Kidney glomerular epithelial cell (primary cell): ENCODE data around the gene SMG1.
"Not testable (repeated sequence)": the region's sequence is repeated elsewhere in the genome, so short reads cannot be mapped to it uniquely, and the experiment has no call there.

ENCODE experiments used
- DNase-seq: peaks from one replicate; lab custom pipeline; 2025; lab: John Stamatoyannopoulos, UW

The SMG1 gene

DNA sequence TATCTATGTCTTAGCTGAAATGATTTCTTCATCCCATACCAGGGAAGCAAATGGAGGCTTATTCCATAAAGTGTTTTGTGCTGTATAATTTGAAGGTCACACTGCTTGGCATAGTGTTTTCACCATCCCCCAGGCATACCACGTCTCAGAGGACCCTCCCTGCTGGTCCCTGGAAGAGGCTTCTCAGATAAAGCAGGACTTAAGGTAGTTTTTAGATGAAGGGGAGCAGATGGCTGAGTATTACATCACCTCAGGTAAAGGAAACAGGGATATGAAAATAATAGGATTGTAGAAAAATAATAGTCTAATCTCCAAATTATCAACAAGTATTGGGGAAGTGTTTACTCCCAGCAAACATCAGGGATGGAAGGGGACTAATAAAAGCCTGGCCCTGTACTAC lies 7.3 kb upstream of the SMG1 start:
- no peak for DNase-seq

DNA sequence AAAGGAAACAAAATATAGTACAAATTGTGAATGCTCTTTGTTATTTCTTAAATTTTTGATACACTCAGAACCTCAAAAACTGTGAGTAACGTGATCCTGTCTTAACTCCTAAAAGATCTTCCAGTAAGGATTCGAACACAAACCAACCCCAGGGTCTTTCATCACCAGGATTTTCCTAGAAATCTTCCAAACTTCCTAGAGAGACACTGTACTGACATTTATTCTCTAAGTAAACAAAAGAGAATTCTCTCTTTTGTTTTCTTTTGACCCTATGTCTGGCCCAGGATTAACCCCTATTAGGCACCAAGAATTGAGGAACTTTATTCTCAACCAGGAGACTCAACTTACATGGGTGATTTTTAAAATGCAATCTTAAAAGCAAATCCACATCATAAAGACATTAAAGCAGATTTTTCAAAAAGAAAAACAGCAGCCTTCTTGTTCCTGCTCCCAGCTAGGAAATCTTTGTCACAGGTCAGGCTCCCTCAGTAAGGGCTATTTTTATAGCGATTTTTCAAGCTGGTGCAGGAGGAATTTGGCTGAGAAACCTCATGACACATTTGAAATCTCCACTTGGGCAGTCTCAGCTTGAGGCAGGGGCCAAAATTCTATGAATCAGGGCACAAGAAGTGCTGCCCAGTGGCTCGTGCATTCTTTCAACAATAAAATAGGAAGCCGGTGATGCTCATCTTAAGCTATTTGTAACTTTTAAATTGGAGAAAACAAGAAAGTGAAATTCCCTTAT lies 6.2 kb upstream of the SMG1 start:
- DNase-seq = peak; percentile 52

DNA sequence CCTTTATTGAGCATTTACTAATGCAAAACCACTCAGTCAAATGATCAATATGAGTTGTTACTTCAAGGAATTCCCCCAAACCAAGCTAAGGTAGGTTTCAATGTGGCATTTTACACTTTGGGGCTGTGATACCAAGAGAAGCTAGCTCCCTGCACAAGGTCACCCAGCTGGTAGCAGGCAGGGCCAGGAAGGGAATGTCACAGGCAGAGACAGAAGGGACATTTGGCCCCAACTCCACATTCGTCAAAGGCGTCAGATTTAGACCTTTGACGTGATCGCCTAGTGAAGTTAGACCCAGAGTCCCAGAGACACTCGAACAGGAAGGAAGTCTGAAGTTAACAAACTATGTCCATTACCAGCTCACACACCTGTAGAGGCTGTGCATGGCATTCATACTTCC lies 5.5 kb upstream of the SMG1 start:
- no peak for DNase-seq

DNA sequence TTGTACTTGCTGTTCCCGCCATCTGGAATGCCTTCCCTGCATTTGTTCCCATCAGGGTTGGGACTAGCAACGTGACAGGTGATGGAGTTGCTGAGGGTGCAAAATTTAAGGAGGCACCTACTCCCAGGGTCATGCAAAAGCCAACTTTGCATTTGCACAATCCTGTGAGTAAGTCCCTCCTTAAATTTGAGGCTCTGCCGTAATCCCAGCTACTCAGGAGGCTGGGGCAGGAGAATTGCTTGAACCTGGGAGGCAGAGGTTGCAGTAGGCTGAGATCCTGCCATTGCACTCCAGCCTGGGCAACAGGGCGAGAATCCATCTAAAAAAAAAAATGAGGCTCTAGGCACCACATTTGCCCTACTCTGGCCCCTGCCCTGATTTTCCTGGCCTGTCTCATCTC lies 3.9 kb upstream of the SMG1 start:
- not testable (repeated sequence) for DNase-seq

DNA sequence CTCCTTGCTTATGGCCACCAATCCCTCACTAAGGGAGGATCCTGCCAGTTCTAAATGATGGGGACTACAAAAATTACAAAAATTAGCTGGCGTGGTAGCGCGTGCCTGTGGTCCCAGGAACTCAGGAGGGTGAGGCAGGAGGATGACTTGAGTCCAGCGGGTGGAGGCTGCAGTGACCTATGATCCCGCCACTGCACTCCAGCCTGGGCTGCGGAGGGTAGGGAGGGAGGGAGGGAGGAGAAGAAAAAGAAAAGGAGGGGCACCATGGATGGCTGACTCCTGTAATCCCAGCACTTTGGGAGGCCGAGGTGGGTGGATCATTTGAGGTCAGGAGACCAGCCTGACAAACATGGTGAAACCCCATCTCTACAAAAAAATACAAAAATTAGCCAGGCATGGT lies 1.9 kb upstream of the SMG1 start:
- not testable (repeated sequence) for DNase-seq

DNA sequence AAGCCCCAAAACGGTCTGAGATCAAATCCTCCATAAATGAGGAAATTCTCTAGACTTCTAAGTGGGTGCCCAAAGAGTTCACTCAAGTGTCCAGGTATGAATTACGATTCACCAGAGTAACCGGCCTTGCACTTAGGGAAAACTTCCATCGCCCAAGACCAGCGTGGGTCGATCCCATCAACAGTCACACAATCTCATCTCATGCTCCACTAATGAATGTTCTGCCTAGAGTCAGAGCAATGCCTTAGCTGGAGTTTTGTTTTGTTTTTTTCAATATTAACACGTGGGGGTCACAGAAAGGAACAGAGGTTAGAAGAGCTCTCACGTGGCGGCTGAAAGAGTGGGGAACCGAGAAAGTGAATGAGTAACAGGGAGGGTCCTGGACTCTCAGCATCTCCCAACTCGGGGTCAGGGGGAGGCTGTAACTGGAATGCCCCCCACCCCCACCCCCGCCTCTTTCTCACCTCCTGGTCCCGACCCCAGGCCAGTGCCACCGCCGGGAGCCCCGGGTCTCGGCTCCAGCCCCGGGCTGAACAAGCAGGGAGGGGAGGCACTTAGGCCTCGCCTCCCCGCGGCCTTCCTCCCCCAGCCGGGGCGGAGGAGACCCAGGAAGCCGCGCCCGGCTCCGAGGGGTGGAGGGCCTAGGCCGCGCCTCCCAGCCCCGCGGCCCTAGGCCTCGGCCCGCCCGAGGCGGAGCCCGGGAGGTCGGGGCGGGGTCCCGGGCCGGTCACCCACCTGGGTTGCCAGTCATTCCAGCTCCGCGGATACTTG lies 808 bp downstream of the SMG1 start:
- not testable (repeated sequence) for DNase-seq

DNA sequence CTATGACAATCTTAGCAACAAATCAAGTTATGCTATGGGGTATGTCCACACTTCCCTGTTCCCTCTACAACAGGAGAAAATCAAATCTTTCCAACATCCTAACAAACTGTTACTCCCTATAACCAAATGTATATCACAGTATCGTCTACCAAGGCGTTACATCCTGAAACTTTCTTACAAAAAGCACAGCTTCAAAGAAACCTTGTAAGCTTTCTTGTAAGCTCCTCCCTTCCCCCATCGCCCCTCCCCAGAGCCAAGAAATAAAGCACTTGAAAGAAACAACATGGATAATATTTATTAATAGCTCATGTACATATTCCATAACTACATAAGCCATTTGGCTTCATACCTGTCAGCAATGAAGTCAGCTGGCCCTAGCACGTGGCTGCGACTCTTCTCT lies 2.3 kb downstream of the SMG1 start:
- not testable (repeated sequence) for DNase-seq

DNA sequence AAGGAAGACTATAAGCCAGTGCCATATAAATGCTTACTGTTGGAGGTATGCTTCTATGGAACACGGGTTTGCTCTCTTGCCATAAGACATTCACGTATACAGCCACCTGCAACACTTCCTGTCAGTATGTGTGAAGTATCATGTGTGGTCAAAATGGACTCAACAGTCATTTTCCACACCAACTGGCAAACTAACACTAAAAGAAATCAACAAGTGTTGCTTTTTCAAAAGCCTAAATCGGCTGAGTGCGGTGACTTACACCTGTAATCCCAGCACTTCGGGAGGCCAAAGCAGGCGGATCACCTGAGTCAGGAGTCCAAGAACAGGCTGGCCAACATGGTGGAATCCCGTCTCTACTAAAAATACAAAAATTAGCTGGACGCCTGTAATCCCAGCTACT lies 3.1 kb downstream of the SMG1 start:
- not testable (repeated sequence) for DNase-seq

DNA sequence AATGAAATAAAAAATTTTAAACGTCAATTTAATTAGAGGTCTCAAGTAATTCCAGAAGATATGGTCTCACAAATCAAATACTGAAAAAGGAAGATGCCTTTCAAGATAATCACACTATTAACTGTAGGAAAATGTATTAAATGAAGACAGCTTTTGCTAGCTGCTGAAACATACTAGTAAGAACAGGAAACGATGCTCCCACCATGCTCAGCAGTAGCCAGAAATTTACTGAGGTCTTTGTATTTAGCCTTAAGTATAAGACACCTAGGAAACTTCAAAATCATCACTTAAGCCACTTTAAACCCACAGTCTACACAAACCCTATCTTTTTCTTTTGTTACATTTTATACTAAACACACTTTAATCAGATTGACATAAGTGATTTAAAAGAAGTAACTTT lies 16.6 kb downstream of the SMG1 start:
- not testable (repeated sequence) for DNase-seq

DNA sequence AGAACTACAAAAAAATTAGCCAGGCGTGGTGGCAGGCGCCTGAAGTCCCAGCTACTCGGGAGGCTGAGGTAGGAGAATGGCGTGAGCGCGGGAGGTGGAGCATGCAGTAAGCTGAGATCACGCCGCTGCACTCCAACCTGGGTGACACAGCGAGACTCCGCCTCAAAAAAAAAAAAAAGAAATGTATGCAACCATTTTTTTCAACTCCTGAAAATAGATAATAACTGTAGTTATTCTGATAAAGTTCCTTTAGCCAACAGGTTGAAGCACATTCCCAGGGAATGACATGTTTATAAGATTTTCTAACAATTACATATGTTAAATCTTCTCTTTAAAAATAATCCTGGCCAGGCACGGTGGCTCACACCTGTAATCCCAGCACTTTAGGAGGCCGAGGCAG lies 17.5 kb downstream of the SMG1 start:
- not testable (repeated sequence) for DNase-seq

DNA sequence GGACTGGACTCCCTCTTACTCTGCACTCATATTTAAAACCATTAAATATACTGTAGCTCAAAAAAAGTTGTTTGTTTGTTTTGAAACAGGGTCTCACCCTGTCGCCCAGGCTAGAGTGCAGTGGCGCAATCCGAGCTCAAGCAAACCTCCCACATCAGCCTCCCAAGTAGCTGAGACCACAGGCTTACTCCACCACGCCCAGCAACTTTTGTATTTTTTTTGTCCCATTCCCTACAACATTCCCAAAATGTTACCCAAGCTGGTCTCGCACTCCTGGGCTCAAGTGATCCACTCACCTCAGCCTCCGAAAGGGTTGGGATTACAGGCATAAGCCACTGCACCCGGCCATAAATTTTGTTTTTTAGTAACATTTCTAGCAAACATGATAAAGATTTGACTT lies 23.4 kb downstream of the SMG1 start:
- DNase-seq = not testable (repeated sequence)

DNA sequence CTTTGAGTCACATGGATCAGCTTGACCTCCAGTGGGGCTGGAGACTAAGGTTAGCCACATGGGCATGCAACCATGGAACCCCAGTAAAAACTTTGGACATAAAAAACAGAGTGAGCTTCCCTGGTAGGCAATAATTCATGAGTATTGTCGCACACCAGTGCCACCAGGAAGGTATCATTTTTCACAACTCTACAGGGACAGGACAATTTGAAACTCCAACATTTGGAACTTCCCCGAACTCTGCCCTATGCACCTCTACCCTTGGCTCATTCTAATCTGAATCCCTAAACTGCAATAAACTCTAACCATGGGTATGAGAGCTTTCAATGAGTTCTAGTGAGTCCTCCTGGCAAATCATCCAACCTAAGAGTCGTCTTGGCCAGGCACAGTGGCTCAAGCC lies 24.2 kb downstream of the SMG1 start:
- not testable (repeated sequence) for DNase-seq

DNA sequence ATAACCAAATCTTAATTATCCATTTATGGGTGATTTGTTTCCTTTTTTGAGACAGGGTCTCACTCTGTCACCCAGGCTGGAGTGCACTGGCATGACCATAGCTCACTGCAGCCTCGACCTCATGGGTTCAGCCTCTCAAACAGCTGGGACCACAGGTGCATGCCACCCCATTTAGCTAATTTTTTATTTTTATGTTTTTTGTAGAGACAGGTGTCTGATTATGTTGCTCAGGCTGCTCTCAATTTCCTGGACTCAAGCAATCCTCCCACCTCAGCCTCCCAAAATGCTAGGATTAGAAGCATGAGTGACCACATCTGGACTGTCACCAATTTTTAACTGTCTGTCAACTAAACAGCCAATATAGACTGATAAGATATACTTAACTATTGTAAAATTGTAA lies 25.0 kb downstream of the SMG1 start:
- not testable (repeated sequence) for DNase-seq

DNA sequence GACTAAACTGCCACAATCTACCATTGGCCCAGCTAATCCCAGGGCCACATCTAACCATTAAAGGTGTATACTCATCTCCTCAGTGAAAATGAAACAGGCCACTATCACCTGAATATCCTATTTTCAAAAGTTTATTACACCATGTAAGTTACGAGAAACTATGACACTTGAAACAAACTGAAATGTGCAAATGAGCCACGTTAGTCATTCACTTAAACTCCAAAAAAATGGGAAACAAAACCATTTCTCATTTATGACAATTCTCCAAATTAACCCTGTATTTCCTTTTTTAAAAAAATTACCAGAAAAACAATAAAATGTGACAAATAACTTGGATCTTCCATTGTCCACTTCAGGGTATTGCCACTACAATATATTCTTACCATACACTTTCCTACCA lies 41.8 kb downstream of the SMG1 start:
- DNase-seq = not testable (repeated sequence)

DNA sequence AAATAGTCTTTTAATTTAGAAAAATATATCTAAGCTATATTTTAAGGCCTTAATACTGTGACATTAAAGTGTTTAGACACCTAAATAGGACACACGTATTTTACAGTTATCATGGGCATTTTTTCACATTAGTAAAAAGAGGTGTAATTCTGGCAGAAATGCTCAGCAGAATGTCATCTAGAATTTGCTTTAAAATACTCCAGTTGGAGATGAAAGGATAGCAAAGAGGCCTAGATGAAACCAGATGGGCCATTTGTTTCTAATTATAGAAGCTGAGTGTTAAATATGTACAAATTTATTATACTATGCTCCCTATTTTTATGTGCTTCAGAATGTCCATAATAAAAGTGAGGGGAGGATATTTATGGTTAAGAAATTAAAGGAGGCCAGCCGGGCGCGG lies 48.5 kb downstream of the SMG1 start:
- DNase-seq = not testable (repeated sequence)

DNA sequence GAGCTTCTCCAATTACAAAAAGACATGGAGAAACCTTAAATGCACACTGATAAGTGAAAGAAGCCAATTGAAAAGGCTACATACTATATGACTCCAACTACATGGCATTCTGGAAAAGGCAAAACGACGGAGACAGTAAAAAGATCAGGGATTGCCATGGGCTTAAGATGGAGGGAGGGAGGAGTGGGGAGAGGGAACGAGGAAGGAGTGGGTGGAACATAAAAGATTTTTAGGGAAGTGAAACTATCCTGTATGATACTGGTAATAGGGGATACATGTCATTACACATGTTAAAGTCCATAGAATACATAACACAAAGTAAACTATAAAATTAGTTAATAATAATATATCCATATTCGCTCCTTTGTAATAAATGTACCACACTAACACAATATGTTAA lies 48.9 kb downstream of the SMG1 start:
- not testable (repeated sequence) for DNase-seq

DNA sequence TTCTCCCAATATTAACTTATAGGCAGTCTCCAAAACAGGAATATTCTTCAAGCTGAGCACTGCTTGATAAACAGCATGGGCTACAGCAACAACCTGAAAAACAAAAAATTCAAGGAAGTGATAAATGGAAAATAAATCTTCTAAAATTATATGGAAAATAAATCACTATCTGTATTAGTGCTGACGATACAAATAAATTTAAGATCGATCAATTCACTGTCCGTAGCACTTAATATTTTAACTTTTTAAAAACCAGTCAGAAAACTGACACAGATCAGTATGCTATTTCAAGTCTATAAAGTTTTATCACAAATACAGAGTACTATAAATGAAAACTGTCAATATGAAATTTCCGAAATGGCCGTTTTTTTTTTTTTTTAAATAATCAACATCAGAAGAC lies 49.9 kb downstream of the SMG1 start:
- DNase-seq = not testable (repeated sequence)

DNA sequence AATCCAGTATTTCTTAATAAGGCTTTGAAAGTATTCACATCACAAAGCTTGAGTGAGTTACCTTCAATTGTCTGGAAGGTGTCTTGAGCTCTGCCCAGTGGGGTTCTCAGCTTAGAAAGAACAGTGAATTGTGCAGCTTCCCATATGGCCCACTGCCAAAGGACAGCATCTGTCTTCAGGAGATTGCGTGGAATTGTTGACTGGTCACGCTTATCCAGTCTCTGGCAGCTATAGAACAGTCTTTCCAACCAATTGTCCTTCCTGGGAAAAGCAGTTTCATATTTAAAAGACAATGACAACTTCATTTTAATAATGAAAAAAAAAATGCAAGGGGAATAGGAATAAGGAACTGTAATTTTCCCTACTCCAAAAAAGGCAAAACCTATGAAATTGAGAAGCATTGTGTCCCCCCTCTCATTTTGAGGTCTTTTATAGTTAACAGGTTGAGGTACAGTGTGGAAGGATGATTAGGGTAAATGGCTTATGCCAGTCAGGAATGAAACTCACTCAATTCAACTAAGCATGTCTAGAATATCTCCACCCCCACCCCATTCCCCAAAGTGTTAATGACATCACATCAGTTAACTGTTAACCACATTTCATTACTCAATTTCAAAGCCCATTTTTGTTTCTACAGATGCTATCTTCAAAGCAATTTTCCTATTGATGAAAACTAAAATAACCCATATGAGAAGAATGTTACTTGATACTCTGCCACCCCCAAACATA lies 57.0 kb downstream of the SMG1 start:
- DNase-seq = not testable (repeated sequence)

DNA sequence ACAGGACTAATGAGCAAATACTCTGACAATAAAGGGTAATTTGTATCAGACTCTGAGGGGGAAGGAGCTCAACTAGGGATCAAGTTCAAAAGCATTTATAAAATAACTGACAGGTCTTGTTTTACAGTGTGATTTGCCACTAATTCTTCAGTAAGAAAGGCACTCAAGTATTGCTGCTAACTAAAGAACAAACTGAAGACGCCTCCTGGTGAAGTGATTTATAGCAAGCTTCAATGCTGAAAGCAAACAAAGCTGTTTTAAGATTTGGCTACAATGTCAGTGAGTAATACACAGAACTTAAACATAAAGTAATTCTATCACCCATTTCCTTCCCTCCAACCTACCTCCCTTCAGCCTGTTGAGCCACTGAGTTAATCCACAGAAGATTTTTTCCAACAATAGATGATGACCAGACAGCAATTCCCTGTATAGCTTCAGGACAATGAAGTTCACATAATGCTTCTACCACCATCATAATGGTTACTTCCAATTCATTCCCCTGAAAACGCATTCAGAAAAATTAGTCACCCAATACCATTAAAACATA lies 59.9 kb downstream of the SMG1 start:
- DNase-seq = not testable (repeated sequence)

DNA sequence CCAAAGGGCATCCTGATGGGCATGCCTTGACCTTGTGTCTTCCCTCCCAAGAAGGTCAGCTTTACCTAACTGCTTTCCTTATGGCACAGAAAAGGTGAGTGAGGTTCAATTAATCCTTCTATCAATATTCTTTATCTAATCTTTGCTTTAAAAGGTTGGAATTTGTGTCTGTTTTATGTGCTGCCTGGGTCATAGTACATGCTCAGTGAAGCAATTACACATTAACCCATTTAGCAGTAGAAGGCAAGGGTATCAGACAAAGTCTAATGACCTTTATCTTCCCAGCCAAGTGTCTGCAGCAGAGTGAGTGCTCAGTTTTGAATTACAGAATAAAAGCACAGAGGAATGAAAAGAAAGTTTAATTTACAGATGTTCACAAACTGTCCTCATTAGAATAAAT lies 63.3 kb downstream of the SMG1 start:
- not testable (repeated sequence) for DNase-seq

DNA sequence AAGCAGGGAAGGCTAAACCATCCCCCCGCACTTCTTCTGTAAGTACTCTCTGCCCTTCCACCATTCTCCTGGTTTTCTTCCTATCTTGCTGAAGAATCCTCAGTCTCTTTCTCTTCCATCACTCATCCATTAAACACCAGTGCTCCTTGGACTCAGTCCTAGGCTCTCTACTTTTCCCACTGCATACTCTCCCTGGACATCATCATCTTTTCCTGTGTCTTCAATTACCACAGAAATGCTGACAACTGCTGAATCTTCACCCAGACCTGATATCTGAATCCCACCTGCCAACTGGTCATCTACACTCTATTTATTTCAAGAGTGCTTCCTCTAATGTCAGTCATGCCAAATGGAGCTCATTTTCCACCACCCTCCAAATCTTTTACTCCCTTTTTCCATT lies 71.0 kb downstream of the SMG1 start:
- DNase-seq = no peak

DNA sequence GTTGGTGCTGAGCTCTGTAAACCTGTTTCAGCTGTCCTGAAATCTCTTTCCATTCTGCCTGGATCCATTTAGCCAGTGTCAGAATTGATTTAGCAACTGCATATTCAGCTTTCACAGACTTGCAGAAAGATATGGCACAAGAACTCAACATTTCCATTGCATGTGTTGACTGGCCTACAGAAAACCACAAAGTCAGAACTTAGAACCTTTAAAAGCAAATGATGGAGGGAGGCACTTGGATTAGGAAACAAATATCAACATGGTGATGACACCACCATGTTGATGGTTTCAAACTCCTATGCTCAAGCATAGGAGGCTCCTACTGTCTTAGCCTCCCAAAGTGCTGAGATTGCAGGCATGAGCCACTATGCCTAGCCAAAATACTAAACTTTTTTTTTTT lies 72.5 kb downstream of the SMG1 start:
- no peak for DNase-seq
